K562 (cell line): ENCODE results near the gene WDR86.

Source experiments
- RBBP5 ChIP-seq: fragments of 200-600 bp; sonication (generic); IDR thresholded peaks from 2 replicates; pipeline ENCODE4 v1.6.1; 2012; ENCODE audit warnings: borderline replicate concordance, mild to moderate bottlenecking, low read length, control low read depth, inconsistent platforms; ENCODE audit not compliant: insufficient read depth, poor library complexity, severe bottlenecking
- SREBF2 ChIP-seq: sonication (generic); formaldehyde crosslinking; IDR thresholded peaks from 2 replicates; pipeline ENCODE4 v1.4.0; 2020; ENCODE audit warnings: mild to moderate bottlenecking, missing genetic modification reagents
- TCF7L2 ChIP-seq: fragments of 150-350 bp; IDR thresholded peaks from 2 replicates; pipeline ENCODE4 v1.6.1; 2016; ENCODE audit warnings: low read depth, mild to moderate bottlenecking, low read length, moderate library complexity
- ZNF76 ChIP-seq: fragments of 250-450 bp; sonication (Bioruptor Pico); IDR thresholded peaks from 2 replicates; pipeline ENCODE4 v1.4.0; 2020; ENCODE audit warnings: mild to moderate bottlenecking, moderate library complexity, borderline replicate concordance
- TF ChIP-seq, protein P1 (sequence below): sonication (generic); formaldehyde crosslinking; IDR thresholded peaks from 2 replicates; pipeline ENCODE4 v1.8.1; 2022; ENCODE audit warnings: missing genetic modification reagents
- TF ChIP-seq, protein P2 (sequence below), 3 experiments: IDR thresholded peaks in 2 of 3; conservative IDR thresholded peaks in 1 of 3; 2 replicates each; pipeline ENCODE4 v1.5.1; 2011 to 2012; ENCODE audit warnings: low read length in 3 of 3, mild to moderate bottlenecking in 3 of 3, control low read depth in 2 of 3, improper control_type of control experiment in 1 of 3, inconsistent platforms in 1 of 3, low read depth in 1 of 3, mixed read lengths in 1 of 3, moderate library complexity in 1 of 3; ENCODE audit not compliant: insufficient read depth in 2 of 3

DNA sequence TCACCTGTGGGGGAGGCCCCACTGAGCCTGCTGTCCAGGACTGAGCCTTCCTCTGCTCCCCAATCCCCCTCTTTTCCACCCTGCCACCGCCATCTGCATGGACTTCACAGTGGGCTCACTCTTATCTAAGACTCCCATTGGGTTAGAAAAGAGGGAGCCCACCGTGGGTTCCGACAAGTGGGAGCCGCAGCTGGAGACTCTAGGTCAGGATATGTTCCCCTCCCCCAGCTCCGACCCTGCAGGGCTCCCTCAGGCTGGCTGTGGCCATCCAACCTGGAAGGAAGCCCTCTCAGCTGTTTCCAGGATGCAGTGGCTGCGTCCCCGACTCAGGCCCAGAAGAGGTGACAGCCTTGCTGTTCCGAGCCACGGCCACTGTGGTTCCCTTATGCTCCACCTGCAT, 4.8 kb downstream of the WDR86 start:
- TF ChIP-seq, protein P1, sequence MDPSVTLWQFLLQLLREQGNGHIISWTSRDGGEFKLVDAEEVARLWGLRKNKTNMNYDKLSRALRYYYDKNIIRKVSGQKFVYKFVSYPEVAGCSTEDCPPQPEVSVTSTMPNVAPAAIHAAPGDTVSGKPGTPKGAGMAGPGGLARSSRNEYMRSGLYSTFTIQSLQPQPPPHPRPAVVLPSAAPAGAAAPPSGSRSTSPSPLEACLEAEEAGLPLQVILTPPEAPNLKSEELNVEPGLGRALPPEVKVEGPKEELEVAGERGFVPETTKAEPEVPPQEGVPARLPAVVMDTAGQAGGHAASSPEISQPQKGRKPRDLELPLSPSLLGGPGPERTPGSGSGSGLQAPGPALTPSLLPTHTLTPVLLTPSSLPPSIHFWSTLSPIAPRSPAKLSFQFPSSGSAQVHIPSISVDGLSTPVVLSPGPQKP, result no peak
- TF ChIP-seq TCF7L2 (no peak), SREBF2 (CRISPR knock-in tag) (no peak), ZNF76 (CRISPR knock-in tag) (no peak), RBBP5 (no peak)
- TF ChIP-seq, protein P2, sequence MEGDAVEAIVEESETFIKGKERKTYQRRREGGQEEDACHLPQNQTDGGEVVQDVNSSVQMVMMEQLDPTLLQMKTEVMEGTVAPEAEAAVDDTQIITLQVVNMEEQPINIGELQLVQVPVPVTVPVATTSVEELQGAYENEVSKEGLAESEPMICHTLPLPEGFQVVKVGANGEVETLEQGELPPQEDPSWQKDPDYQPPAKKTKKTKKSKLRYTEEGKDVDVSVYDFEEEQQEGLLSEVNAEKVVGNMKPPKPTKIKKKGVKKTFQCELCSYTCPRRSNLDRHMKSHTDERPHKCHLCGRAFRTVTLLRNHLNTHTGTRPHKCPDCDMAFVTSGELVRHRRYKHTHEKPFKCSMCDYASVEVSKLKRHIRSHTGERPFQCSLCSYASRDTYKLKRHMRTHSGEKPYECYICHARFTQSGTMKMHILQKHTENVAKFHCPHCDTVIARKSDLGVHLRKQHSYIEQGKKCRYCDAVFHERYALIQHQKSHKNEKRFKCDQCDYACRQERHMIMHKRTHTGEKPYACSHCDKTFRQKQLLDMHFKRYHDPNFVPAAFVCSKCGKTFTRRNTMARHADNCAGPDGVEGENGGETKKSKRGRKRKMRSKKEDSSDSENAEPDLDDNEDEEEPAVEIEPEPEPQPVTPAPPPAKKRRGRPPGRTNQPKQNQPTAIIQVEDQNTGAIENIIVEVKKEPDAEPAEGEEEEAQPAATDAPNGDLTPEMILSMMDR (IDR thresholded peaks at IDR 0.05 in 2 of 3, conservative IDR thresholded peaks at IDR 0.05 in 1 of 3; ENCODE audit: insufficient read depth in 2 of 3, low read depth in 1 of 3, low read length in 3 of 3), result no peak
